NCI-H2081 (cell line): ENCODE data around the gene ENAH.
"Not testable (repeated sequence)": the region's sequence is repeated elsewhere in the genome, so short reads cannot be mapped to it uniquely, and the experiment has no call there.

Source experiments
- DNase-seq, 2 experiments: peaks; one replicate each; lab custom pipeline; 2025; lab: John Stamatoyannopoulos, UW

Gene ENAH

DNA sequence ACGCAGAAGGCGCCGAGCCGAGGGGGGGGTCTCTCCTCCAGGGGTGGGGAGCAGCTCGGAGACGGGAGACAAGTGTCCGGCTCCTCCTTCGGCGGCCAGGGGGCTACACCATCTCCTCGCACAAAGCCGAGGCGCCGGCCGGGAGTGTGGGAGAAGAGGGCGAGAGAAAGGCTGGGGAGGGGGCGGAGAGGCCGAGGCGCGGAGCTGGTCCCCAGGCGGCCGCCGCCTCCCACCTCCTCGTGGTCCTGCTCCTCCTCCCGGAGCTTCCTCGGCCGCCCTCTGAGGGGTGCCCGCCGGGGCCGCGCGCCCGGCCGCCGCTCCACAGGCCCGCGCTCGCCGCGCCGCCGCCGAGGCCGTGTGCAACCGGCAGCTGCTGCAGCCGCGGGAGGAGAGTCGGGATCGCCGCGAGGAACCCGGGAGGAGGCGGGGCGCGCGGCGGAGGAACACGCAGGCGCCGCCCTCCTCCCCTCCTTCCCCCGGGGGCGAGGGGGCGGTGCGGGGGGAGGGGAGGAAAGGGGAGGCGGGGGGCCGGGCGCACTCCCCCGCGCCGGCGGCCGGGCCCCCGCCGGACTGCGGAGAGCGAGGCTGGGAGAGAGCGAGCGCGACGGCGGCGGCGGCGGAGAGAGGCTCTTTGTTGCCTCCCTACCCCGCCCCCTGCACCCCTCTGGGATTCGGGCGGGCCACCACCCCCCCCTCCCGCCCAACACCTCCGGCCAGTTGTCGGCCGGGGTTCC, at the start of gene ENAH:
Gene ENAH, minus strand, starts transcription at position 395 of the 734 bp plus-strand sequence. CDS start 433 bp downstream, outside the sequence.
- peak; percentile 92 to 93 for DNase-seq

DNA sequence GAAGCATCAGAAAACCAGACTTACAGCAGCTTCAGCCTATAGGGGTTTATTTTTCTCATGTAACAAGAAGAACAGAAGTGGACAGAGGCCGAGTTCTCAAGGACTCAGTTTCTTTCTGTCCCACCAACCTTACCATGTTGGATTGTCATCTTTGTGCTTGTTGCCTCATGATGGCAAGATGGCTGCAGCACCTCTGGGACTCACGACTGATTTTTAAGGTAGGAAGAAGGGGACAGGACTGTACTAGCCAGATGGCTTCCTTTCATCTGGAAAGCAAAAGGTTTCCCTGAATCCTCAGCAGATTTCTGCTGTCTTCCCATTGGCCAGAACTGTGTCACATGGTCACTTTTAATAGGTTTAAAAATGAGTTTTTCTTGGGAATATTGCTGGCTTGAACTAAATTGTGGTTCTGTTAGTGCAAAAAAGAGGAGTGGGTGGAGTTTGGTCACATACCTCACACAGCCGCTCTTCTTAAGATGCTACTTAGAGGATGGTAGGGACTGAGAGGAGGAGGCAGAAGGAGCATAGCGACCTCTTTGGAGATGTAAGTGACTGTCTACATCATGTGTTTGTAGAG, 48.1 kb upstream of the ENAH start:
- no peak for DNase-seq

DNA sequence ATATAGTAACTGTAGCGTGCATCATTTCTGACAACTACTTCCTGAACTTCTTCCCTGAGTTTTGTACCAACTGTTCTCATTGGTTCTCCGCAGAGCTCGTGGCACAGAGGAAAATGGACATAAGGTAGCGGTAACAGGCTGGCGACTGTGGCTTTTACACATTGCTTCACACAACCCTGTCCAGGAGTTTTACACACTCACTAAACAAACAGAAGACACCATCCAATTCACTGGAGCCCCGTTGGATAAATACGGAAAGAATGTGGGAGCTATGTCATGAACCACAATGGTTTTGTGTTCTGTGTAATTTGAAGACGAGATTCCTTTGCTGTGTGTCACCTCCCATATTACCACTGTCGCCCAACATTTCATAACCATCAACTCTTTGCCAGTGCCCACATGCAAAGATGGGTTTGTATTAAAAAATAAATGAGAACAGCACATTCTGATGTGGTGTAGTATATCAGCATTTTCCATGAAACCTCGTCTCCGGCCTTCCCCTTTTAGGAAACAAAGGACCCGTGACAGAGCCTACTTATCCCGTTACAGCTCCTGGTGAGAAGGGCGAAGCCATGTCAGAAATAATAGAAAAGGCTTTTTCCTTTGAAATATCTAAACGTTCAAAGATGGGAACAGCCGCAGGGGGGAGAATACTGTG, 47.4 kb upstream of the ENAH start:
- no peak for DNase-seq

DNA sequence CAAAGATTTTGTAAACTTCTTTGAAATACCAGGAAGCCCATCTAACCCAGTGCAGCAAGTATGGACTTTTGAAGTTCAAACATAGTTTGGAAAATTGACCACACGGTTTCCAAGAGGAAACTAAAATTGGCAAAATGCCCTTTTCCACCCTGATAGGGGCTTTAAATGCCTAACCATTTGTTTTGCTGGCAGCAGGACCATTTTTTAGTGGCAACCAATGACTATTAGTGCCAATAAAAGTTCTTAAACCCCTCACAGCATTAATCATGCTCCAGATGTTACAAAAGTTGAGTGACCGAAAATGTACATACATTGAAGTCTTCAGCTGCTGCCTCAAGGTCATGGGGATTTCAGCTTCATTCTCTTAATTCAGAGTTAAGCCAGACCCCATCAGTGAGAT, 46.4 kb upstream of the ENAH start:
- no peak for DNase-seq

DNA sequence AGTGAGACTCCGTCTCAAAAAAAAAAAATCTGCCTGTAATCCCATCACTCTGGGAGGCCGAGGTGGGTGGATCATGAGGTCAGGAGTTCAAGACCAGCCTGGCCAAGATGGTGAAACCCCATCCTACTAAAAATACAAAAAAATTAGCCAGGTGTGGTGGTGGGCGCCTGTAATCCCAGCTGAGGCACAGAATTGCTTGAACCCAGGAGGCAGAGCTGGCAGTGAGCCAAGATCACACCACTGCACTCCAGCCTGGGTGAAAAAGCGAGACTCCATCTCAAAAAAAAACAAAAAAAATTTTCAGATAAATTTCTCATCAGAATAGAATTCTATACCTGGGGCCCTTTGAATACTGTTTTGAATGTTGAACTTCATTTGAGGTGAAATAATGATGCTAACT, 45.3 kb upstream of the ENAH start:
- not testable (repeated sequence) for DNase-seq

DNA sequence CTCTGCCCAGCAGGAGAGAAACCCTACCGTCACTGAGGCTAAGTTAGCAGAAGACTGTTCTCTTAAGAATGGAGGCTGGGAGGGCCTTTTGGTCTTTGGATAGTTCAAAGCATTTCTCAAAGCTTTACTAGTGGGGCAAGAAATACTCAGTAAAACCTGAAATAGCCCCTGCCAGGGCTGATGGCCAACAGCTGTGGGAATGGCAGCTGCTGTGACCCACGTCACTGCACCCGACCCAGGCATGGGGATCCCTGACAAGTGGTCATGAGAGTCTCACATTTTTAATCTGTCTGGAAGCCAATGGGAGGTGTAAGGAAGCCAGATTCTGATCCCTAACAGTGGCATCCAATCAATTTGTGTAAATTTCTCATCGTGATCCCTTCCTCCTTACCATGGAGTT, 44.5 kb upstream of the ENAH start:
- no peak for DNase-seq

DNA sequence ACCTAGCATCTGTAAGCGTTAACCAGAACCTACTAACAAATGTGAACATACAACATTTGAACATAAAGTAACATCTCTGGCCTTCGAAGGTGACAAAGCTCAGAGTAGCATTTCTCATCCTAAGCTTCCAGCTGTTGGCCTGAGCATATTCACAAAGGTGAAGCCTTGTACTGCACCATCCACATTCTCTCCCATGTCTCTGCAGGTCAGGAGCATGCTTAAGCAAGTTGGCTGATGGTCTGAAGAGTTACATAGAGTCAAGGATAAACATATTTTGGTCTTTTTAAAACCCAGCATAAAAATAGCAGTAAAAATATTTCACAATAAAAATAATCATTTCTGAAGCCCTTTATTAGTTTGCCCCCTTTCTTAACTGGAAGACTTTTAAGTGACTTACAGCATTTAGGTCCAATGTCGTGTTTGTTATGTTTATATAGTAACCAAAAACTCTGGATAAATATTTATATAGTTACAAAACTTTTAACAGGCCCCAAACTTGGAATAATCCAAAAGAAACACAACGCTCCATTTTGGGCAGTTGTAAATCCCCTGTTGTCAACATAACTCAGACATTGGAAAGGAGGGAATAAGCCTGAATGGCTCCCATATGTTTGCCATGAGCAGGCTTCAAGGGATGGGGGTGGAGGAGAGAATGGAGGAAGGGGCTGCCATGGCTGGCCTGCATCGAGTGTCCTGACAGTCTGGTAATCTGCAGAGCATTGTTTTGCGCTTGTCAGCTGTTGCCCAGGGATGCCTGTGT, 42.8 kb upstream of the ENAH start:
- no peak for DNase-seq

DNA sequence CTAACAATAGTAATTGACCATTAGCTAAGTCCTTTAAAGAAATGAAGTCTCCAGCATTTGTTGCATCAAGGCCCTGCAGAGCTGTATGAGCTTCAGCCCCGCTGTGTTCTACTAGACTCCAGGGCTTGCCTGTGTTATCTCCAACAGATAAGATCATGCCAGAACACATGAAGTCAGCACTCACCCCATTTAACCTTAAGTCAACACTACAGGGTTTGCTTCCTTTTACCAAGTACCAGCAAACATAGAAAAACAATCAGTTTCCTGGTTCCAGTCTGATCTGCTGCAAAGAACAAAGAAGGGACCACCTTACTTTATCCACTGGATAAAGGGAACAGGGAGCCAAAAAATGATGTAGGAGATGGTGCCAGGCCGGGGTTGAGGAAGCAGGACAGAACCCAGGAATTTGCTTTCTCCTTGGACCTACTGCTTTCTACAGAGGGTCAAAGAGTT, 41.3 kb upstream of the ENAH start:
- peak in 1 of 2 experiments; percentile 13 for DNase-seq

DNA sequence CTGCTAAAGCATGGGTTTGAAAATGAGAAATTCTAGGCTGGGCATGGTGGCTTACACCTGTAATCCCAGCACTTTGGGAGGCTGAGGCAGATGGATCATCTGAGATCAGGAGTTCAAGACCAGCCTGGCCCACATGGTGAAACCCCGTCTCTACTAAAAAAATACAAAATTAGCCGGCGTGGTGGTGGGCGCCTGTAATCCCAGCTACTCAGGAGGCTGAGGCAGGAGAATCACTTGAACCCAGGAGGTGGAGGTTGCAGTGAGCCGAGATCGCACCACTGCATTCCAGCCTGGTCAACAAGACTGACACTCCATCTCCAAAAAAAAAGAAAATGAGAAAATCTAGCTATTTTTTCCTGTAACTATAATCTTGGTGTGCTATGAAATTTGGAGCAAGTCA, 40.8 kb upstream of the ENAH start:
- not testable (repeated sequence) for DNase-seq

DNA sequence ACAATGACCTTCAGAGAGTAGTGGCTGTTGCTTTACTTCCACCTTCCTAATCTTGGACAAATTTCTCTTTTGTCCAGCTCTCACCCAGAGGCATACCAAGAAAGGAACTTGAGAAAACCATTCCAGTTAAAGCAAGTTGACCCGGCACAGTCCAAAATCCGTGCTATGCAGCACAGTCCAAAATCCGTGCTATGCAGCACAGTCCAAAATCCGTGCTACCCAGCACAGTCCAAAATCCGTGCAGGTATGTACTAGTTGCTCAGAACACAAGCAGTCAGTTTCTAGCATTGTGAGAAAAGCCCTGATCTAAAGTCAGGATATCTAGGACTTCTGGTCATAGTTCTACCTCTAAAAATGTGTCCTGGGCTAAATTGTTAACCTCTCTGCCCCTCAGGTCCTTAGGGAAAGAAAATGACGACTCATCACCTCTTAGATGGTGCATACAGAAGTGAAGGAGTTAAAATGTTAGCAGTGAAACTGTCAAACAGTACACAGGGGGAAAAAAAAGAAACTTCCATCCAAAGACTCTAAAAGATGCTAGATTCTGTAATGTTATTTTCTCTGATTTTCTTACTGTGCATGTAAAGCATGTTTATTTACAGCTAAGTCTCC, 40.3 kb upstream of the ENAH start:
- no peak for DNase-seq

DNA sequence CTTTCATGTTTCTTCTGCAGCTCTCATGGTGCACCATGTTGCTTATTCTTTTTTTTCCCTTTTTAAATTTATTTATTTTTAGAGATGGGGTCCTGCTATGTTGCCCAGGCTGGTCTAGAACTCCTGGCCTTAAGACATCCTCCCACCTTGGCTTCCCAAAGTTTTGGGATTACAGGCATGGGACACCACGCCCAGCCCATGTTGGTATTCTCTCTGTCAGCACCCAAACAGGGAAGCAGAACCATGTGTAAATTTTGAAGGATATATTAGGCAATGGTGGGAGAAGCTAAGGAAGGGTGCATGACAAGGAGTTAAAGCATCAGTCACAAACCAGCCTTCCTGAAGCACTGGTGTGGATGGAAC, 39.6 kb upstream of the ENAH start:
- no peak for DNase-seq

DNA sequence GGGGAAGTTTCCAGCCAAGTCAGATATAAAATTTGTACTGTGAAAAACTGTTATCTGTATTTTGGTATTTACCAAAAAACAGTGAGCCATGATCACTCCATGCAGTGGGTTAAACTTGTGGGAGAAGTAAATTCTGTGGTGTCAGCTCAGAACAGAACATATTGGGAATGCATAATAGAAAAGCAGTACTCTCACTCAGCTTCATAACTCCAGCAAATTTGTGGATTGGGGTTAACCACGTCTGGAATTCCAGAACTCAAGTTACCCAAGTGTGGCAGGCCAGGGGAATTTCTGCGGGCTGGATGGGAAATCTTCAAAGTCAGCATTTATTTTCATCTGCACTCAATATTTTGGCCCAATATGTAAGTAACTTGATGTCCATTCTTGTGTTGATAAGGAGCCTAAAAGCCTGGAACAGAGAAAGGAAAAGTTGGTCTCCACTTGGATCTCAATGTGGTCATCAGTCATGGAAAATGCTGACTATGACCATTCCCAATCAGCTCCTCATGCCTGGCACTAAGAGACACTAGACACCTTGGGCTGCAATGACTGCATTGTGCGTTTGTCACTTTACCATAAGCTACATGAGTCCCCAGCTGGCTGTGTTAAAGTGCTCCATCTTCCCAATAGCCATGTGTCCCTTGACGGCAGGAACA, 39.1 kb upstream of the ENAH start:
- DNase-seq, result no peak

DNA sequence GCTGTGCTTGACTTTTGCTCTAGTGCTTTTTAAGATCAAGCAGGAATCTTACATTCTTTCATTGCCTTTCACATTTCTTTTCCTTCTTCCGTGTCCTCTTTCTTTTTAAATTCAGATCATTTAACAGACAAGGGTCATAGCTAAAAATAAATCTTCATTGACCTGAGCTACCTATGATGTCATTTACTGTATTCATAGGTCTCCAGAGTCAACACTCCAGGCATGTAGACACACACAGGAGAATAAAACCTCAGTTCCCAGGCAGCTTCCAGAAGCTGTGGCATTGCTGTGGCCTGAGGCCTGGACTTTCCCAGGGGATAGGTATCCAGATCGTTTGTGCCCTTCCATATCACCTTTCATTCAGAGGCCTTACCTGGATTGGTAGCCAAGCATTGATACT, 38.5 kb upstream of the ENAH start:
- DNase-seq, result no peak

DNA sequence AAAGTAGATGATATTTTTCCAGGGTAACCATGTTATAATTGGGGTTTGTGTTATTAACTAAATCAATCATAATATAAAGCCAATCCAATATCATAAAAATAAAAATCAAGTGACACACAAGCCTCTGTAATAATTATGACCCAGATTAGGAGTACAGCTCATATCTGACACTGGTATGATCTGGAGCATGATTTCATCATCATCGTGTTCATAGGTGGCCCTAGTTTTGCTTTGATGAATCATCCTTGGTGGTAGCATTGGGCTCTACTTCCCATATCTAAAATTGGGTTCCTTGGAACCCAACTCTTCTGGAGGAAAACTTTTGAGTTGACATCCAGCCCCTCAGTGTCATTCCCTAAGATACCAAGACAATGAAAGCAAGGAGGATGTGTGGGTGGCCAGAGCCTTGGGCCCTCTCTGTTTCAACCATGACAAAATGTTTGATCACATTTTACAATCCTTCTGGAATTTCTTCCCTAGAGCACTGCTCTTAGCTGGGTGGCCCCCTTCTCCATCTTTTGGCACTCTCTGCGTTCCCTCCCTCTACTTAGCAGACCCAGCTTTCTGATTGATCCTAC, 37.0 kb upstream of the ENAH start:
- no peak for DNase-seq

DNA sequence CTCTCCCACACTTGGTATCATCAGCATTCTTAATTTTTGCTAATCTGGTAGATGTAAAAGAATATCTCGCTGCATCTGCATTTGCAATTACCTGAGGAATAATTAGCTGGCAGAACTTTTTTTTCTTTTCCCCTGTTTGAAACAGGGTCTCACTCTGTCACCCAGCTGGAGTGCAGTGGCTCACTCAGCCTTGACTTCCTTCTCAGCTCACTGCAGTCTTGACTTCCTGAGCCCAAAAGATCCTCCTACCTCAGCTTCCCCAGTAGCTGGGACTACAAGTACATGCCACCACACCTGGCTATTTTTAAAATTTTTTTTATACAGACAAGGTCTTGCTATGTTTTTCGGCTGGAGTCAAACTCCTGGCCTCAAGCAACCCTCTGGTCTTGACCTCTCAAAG, 35.4 kb upstream of the ENAH start:
- no peak for DNase-seq

DNA sequence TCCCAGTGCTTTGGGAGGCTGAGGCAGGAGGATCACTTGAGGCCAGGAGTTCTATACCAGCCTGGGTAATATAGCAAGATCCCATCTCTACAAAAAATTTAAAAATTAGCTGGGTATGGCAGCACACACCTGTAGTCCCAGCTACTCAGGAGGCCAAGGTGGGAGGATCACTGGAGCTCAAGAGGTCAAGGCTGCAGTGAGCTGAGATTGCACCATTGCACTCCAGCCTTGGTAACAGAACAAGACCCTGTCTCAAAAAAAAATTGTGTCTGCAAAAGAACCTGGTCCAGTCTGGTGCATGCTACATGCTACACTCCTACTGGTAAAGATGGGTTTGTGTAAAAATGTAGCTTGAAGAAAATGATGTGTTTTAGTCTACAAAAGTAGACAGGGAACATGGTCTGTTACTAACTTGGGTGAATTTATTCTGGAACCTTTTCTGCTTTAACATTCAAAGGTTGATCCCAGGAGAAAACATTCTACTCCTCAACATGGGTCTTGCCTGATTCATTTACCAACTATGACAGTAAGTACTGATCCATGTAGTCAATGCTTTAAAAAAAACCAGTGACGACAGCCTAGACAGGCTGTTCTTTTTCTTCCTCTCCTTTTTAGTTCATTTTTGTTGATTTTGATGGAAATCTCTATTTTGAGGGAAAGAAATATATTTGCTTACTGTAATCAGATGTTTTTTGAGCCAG, 32.7 kb upstream of the ENAH start:
- DNase-seq, result no peak

DNA sequence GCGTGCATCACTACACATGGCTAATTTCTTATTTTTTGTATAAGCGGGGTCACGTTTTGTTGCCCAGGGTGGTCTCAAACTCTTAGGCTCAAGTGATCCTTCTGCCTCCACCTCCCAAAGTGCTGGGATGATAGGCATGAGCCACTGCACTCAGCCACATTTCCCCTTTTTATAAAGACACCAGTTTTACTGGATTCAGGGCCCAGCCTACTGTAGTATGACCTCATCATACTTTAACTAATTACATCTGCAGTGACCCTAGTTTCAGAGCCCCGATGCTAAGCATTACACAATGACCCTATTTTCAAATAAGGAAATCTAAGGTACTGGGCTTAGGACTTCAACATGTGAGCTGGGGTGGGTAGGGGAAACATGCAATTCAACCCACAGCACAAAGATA, 31.8 kb upstream of the ENAH start:
- no peak for DNase-seq

DNA sequence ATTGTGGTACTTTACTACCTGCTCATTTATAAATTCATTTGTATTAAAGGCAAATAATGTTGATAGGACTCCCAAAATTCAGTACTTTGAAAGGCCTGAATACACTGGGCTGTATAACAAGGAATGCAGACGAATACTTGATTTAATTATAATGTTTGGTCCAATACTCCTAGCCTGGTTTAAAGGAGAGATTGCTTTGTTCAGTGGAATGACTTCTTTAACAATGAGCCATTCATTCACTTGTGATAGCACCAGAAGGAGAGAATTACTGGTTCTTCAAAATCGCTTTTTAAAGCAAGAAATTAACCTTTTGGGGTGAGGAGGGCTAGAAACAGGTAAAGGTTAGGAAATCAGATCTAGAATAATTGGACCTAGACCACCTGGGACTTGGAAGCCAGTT, 28.3 kb upstream of the ENAH start:
- DNase-seq, result no peak

DNA sequence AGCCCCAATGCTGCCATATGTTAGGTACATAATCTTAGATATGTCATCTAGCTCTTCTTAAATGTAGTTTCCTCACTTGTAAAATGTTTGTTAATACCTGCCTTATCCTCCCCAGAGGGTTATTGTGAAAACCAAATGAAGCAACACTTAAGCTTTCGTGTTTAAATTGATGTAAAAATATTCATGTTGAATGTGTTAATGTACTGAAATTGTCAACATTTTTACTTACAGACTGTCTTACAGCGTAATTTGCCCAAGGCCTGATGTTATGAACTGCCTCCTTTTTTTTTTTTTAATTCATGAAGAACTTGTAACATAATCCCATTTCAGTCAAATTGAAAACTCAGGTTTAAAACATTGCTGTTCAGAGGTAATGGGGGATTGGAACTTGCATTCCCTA, 25.6 kb upstream of the ENAH start:
- DNase-seq, result no peak

DNA sequence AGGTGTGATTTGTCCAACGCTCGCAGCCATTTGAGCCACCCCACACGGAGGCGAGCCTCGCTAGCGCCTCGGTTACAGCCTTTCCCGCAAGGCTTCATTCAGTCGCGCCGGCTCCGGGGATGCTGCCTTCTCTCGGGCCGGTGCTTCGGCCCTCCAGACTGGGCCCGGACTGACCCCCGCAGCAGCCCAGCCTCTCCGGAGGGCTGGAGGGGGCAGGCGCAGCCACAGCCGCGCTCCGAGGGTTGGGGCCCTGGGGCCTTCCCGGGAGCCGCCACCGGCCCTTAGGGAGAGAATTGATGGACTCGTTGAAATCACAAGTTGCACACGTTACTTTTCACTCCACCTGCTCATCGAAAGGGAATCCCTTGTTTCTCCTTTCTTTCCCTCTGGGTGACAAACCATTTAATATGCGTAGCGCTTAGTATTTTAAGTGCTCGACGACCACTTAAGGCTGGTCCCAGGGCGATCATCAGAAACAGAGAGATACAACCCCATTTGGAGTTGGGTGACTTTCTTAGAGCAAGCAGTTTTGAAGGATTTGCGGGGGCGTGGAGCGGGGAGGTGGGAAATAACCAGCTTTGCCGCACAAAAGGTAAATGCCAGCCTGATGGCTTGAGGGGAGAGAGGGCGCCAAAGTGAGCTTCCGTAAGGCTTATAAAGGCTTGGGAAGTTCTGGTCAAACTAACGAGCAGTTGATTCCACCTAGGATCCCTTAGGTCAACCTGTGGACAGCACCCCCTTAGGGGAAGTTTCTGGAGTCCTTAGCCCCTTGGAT, 24.6 kb upstream of the ENAH start:
- no peak for DNase-seq
